H1 (cell line): ENCODE results near the gene OSM. TPM values are rescaled to one million over a fixed set of nuclear protein-coding genes. Genes with fewer than 3 reads are reported as not detected.

Source experiments
- BRCA1 ChIP-seq: IDR thresholded peaks from 2 replicates; pipeline ENCODE4 v1.6.1; 2012; ENCODE audit warnings: low read depth, low read length, improper control_type of control experiment
- CHD2 ChIP-seq: IDR thresholded peaks from 2 replicates; pipeline ENCODE4 v1.6.1; 2012; ENCODE audit warnings: low read length, improper control_type of control experiment
- CTBP2 ChIP-seq: IDR thresholded peaks from 2 replicates; pipeline ENCODE4 v1.7.0; 2011; ENCODE audit warnings: borderline replicate concordance, mild to moderate bottlenecking, moderate library complexity, mixed read lengths, low read length; ENCODE audit not compliant: insufficient read depth, insufficient read length
- EP300 ChIP-seq, 2 experiments: IDR thresholded peaks; 1 replicate in 1 of 2; 2 replicates in 1 of 2; pipeline ENCODE4 v1.6.1; 2011 to 2012; ENCODE audit warnings: low read depth in 2 of 2, low read length in 2 of 2, mild to moderate bottlenecking in 2 of 2, borderline replicate concordance in 1 of 2, inconsistent platforms in 1 of 2, moderate library complexity in 1 of 2
- GABPA ChIP-seq: IDR thresholded peaks from 2 replicates; pipeline ENCODE4 v1.6.1; 2011; ENCODE audit warnings: mild to moderate bottlenecking, low read length, moderate library complexity, borderline replicate concordance; ENCODE audit not compliant: insufficient read depth
- MAFK ChIP-seq: IDR thresholded peaks from 2 replicates; pipeline ENCODE4 v1.6.1; 2012; ENCODE audit warnings: low read depth, mild to moderate bottlenecking, improper control_type of control experiment, low read length
- RAD21 ChIP-seq, 2 experiments: IDR thresholded peaks in 1 of 2; conservative IDR thresholded peaks in 1 of 2; 2 replicates each; pipeline ENCODE4 v1.6.1; 2011; ENCODE audit warnings: low read depth in 2 of 2, low read length in 2 of 2, improper control_type of control experiment in 1 of 2, inconsistent platforms in 1 of 2, mild to moderate bottlenecking in 1 of 2, moderate library complexity in 1 of 2
- SUZ12 ChIP-seq: fragments of 200-600 bp; sonication (generic); IDR thresholded peaks from 2 replicates; pipeline ENCODE4 v1.6.1; 2012; ENCODE audit warnings: mild to moderate bottlenecking, inconsistent platforms, low read length, moderate library complexity, mixed read lengths
- TAF1 ChIP-seq: IDR thresholded peaks from 2 replicates; pipeline ENCODE4 v1.6.1; 2011; ENCODE audit warnings: mild to moderate bottlenecking, low read depth, low read length
- TEAD4 ChIP-seq: IDR thresholded peaks from 2 replicates; pipeline ENCODE4 v1.6.1; 2012; ENCODE audit warnings: low read depth, low read length, inconsistent platforms, mixed read lengths
- ZNF274 ChIP-seq: IDR thresholded peaks from 2 replicates; pipeline ENCODE4 v1.7.0; 2012; ENCODE audit warnings: low read length, borderline replicate concordance; ENCODE audit errors: extremely low read depth
- polyA plus RNA-seq, 7 experiments: library from polyadenylated mRNA; depleted of rRNA in 3 of 7; stranded (reverse) in 5 of 7; unstranded in 2 of 7; fragments of >200 nt in 5 of 7; fragments of 200-250 nt in 2 of 7; gene quantifications; 1 replicate in 5 of 7; 2 replicates in 1 of 7; 4 replicates in 1 of 7; pipeline versions ENCODE4 v1.2.1 to v1.2.3, GENCODE V29; 2011 to 2013; ENCODE audit warnings: missing spikeins in 2 of 7, mixed read lengths in 2 of 7
- total RNA-seq: library from RNA; stranded (reverse); fragmentation: NEBNext Ultra II Directional; extraction: Animal tissue kit (Norgen Biotek cat#: 25700); gene quantifications from 2 replicates; pipeline ENCODE4 v1.2.1, GENCODE V29; 2021
- TF ChIP-seq, protein P1 (sequence below): fragments of 300-600 bp; sonication (generic); IDR thresholded peaks from 2 replicates; pipeline ENCODE4 v1.7.1; 2012; ENCODE audit warnings: low read length, moderate library complexity, mild to moderate bottlenecking, inconsistent platforms; ENCODE audit not compliant: insufficient replicate concordance

OSM gene
- total and polyA plus RNA-seq, 2 of the 8 experiments (the other 6 are each of a cell fraction or from before 2014, with no cell fraction given): not detected

- TF ChIP-seq, protein P1, sequence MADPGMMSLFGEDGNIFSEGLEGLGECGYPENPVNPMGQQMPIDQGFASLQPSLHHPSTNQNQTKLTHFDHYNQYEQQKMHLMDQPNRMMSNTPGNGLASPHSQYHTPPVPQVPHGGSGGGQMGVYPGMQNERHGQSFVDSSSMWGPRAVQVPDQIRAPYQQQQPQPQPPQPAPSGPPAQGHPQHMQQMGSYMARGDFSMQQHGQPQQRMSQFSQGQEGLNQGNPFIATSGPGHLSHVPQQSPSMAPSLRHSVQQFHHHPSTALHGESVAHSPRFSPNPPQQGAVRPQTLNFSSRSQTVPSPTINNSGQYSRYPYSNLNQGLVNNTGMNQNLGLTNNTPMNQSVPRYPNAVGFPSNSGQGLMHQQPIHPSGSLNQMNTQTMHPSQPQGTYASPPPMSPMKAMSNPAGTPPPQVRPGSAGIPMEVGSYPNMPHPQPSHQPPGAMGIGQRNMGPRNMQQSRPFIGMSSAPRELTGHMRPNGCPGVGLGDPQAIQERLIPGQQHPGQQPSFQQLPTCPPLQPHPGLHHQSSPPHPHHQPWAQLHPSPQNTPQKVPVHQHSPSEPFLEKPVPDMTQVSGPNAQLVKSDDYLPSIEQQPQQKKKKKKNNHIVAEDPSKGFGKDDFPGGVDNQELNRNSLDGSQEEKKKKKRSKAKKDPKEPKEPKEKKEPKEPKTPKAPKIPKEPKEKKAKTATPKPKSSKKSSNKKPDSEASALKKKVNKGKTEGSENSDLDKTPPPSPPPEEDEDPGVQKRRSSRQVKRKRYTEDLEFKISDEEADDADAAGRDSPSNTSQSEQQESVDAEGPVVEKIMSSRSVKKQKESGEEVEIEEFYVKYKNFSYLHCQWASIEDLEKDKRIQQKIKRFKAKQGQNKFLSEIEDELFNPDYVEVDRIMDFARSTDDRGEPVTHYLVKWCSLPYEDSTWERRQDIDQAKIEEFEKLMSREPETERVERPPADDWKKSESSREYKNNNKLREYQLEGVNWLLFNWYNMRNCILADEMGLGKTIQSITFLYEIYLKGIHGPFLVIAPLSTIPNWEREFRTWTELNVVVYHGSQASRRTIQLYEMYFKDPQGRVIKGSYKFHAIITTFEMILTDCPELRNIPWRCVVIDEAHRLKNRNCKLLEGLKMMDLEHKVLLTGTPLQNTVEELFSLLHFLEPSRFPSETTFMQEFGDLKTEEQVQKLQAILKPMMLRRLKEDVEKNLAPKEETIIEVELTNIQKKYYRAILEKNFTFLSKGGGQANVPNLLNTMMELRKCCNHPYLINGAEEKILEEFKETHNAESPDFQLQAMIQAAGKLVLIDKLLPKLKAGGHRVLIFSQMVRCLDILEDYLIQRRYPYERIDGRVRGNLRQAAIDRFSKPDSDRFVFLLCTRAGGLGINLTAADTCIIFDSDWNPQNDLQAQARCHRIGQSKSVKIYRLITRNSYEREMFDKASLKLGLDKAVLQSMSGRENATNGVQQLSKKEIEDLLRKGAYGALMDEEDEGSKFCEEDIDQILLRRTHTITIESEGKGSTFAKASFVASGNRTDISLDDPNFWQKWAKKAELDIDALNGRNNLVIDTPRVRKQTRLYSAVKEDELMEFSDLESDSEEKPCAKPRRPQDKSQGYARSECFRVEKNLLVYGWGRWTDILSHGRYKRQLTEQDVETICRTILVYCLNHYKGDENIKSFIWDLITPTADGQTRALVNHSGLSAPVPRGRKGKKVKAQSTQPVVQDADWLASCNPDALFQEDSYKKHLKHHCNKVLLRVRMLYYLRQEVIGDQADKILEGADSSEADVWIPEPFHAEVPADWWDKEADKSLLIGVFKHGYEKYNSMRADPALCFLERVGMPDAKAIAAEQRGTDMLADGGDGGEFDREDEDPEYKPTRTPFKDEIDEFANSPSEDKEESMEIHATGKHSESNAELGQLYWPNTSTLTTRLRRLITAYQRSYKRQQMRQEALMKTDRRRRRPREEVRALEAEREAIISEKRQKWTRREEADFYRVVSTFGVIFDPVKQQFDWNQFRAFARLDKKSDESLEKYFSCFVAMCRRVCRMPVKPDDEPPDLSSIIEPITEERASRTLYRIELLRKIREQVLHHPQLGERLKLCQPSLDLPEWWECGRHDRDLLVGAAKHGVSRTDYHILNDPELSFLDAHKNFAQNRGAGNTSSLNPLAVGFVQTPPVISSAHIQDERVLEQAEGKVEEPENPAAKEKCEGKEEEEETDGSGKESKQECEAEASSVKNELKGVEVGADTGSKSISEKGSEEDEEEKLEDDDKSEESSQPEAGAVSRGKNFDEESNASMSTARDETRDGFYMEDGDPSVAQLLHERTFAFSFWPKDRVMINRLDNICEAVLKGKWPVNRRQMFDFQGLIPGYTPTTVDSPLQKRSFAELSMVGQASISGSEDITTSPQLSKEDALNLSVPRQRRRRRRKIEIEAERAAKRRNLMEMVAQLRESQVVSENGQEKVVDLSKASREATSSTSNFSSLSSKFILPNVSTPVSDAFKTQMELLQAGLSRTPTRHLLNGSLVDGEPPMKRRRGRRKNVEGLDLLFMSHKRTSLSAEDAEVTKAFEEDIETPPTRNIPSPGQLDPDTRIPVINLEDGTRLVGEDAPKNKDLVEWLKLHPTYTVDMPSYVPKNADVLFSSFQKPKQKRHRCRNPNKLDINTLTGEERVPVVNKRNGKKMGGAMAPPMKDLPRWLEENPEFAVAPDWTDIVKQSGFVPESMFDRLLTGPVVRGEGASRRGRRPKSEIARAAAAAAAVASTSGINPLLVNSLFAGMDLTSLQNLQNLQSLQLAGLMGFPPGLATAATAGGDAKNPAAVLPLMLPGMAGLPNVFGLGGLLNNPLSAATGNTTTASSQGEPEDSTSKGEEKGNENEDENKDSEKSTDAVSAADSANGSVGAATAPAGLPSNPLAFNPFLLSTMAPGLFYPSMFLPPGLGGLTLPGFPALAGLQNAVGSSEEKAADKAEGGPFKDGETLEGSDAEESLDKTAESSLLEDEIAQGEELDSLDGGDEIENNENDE: no peak
- TF ChIP-seq CTBP2 (no peak), TEAD4 (no peak), GABPA (no peak), SUZ12 (no peak), EP300 (IDR thresholded peaks at IDR 0.05; ENCODE audit: borderline replicate concordance in 1 of 2, low read depth in 2 of 2, low read length in 2 of 2) (no peak), MAFK (no peak), ZNF274 (no peak), RAD21 (IDR thresholded peaks at IDR 0.05 in 1 of 2, conservative IDR thresholded peaks at IDR 0.05 in 1 of 2; ENCODE audit: low read depth in 2 of 2, low read length in 2 of 2) (no peak), BRCA1 (no peak), CHD2 (no peak), TAF1 (no peak)
Measured at GRCh38 chr22:30284666-30285065, 18.0 kb upstream of the OSM start (continued).
